ENCODE measurements around the gene PPFIA3.

DNA sequence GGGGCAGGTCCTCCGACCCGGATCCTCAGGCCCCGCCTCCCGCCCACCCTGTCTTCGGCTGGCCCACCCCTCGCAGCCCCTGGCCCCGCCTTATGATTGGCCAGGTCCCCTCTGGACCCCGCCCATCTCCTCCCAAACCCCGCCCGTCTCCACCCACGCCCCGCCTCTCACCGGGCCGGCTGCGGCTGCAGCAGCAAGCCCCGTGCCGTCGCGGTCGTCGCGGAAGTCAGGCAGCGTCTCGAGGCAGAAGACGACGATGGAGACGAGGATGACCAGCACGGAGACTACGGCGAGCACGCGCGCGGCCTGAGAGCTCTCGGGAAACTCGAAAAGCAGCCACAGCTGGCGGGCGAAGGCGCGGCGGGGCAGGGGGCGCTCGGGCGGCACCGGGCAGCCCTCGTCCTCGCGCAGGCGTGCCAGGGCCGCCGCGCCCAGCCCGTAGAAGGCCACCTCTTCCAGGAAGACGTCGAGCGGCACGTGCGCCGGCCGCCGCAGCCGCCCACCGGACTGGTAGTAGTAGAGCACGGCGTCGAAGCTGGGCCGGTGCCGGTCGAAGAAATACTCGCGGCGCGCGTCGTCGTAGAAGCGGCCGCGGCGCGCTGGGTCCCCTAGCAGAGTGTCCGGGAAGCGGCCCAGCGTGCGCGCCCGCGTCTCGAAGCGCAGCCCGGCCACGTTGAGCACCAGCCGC, 47.3 kb upstream of the PPFIA3 start:
- TF ChIP-seq POLR2A (IDR thresholded peaks at IDR 0.05; ENCODE audit: low read length), result no peak
- no peak for TF ChIP-seq GATA1 (IDR thresholded peaks at IDR 0.05; ENCODE audit: low read depth, low read length)
